AG09319 (cell line): Measurements from ENCODE around the gene SAMD7.

ENCODE experiments used
- DNase-seq: peaks from one replicate; pipeline ENCODE4 v3.0.0-alpha.2; 2010; ENCODE audit warnings: low read depth; ENCODE audit errors: extremely low read depth
- CTCF ChIP-seq: IDR thresholded peaks from 2 replicates; pipeline ENCODE4 v1.5.1; 2011; ENCODE audit warnings: low read depth, mild to moderate bottlenecking, inconsistent platforms, low read length, moderate library complexity

SAMD7 gene

GRCh38 chr3:169931747-169932520 lies 20.6 kb downstream of the SAMD7 start:
- no peak for TF ChIP-seq CTCF
- no peak for DNase-seq

GRCh38 chr3:169939320-169939719 lies 27.9 kb downstream of the SAMD7 start:
- no peak for DNase-seq
- TF ChIP-seq CTCF = no peak

GRCh38 chr3:169939751-169940150 lies 28.4 kb downstream of the SAMD7 start:
- TF ChIP-seq CTCF = no peak
- no peak for DNase-seq

GRCh38 chr3:169940470-169941181 lies 29.3 kb downstream of the SAMD7 start:
- no peak for TF ChIP-seq CTCF

GRCh38 chr3:169945313-169945712 lies 33.9 kb downstream of the SAMD7 start:
- no peak for DNase-seq

More at GRCh38 chr3:169940470-169941181, 29.3 kb downstream of the SAMD7 start:
- no peak for DNase-seq

GRCh38 chr3:169946336-169946735 lies 35.0 kb downstream of the SAMD7 start:
- TF ChIP-seq CTCF = no peak
- DNase-seq = no peak

More at GRCh38 chr3:169945313-169945712, 33.9 kb downstream of the SAMD7 start:
- no peak for TF ChIP-seq CTCF

- no peak for DNase-seq
- no peak for TF ChIP-seq CTCF
Measured at GRCh38 chr3:169948559-169949448, 37.4 kb downstream of the SAMD7 start.
